Chondrocyte (in vitro differentiated cells): ENCODE measurements around the gene ITGB1. TPM values are rescaled to one million over a fixed set of nuclear protein-coding genes. Genes with fewer than 3 reads are reported as not detected.

Experiments
- DNase-seq: peaks from one replicate; pipeline ENCODE4 v3.0.0; 2021; ENCODE audit warnings: mixed read lengths, low spot score
- H3K27ac Mint-ChIP-seq: one replicate; pipeline ENCODE4 v1.8.0; 2021; ENCODE audit warnings: mild to moderate bottlenecking, moderate library complexity, mixed read lengths; ENCODE audit not compliant: unreplicated experiment
- H3K27me3 Mint-ChIP-seq: 2 replicates; pipeline ENCODE4 v1.8.0; 2021; ENCODE audit warnings: low read depth, mixed read lengths
- H3K36me3 Mint-ChIP-seq: 2 replicates; pipeline ENCODE4 v1.8.0; 2021; ENCODE audit warnings: low read depth, mixed read lengths
- H3K4me1 Mint-ChIP-seq: 2 replicates; pipeline ENCODE4 v1.8.0; 2021; ENCODE audit warnings: low read depth, mild to moderate bottlenecking, mixed read lengths
- H3K4me3 Mint-ChIP-seq: one replicate; pipeline ENCODE4 v1.8.0; 2021; ENCODE audit warnings: mild to moderate bottlenecking, moderate library complexity, mixed read lengths; ENCODE audit not compliant: unreplicated experiment
- H3K9me3 Mint-ChIP-seq: 2 replicates; pipeline ENCODE4 v1.8.0; 2021; ENCODE audit warnings: low read depth, mixed read lengths
- total RNA-seq: library from RNA; stranded (reverse); gene quantifications from 3 replicates; pipeline ENCODE4 v1.2.1, GENCODE V29; 2021
- TF ChIP-seq, protein P1 (sequence below): fragments of 200-600 bp; sonication (generic); IDR thresholded peaks from 2 replicates; pipeline ENCODE4 v1.5.0; 2021; ENCODE audit warnings: antibody characterized with exemption, mild to moderate bottlenecking, moderate library complexity

ITGB1 gene
- total RNA-seq, 1 donor from 2014 or later, result 1,183 TPM

DNA sequence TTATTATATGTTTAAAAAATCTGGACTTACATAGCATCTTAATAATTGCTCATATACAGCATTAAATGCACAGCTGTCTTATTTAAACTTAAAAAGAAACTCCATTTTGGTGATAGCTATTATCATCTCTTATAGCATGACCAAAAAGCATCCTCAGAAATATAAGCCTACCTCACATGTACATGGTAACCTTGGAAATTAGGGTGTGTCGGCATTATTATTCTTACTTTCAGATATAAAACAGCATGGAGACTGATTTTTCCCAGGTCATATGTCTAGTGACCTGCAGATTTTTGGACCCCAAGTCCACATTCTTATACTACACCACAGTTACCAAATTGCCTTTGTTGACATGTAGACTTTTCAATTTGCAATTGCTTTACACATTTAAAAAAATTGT lies 29.1 kb upstream of the ITGB1 start:
- Mint-ChIP-seq H3K27me3 (no peaks in the 10 kb centered on the region), H3K4me3 (no peak overlapping the region), H3K4me1 (peaks cover 35% of the 10 kb centered on the region), H3K27ac (no peak overlapping the region), H3K36me3 (peaks cover 3% of the 10 kb centered on the region), H3K9me3 (peaks cover 4% of the 10 kb centered on the region)
- DNase-seq, result no peak
- TF ChIP-seq, protein P1, sequence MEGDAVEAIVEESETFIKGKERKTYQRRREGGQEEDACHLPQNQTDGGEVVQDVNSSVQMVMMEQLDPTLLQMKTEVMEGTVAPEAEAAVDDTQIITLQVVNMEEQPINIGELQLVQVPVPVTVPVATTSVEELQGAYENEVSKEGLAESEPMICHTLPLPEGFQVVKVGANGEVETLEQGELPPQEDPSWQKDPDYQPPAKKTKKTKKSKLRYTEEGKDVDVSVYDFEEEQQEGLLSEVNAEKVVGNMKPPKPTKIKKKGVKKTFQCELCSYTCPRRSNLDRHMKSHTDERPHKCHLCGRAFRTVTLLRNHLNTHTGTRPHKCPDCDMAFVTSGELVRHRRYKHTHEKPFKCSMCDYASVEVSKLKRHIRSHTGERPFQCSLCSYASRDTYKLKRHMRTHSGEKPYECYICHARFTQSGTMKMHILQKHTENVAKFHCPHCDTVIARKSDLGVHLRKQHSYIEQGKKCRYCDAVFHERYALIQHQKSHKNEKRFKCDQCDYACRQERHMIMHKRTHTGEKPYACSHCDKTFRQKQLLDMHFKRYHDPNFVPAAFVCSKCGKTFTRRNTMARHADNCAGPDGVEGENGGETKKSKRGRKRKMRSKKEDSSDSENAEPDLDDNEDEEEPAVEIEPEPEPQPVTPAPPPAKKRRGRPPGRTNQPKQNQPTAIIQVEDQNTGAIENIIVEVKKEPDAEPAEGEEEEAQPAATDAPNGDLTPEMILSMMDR, result no peak

DNA sequence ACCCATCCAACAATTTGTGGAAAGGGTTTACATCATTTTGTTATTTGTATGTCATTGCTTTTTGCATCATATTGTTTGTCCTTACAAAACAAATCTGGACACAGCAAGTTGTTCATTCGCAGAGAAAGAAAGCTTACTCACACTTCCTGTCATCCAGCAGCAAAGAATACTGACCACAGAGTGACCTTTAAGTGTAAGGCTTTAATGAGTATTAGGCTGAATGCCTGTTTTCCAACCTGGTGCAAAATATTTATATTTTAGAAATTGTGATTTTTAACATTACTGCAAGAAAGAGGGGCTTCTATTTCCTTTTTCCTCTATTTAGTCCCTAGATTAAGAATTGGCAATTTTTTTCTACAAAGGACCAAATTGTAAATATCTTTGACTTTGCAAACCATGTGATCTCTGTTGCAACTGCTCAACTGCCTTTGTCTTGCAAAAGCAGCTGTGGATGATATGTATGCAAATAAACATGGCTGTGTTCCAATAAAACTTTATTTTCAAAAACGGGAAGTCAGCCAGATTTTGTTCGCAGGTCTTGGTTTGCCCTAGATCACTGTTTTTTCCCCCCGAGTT lies 27.8 kb upstream of the ITGB1 start:
- Mint-ChIP-seq H3K9me3 (peaks cover 3% of the 10 kb centered on the region), H3K36me3 (peaks cover 2% of the 10 kb centered on the region), H3K4me3 (no peak overlapping the region), H3K27ac (peak overlapping the region; percentile 27), H3K4me1 (peaks cover 46% of the 10 kb centered on the region), H3K27me3 (no peaks in the 10 kb centered on the region)
- no peak for DNase-seq
- TF ChIP-seq, protein P1, result no peak

DNA sequence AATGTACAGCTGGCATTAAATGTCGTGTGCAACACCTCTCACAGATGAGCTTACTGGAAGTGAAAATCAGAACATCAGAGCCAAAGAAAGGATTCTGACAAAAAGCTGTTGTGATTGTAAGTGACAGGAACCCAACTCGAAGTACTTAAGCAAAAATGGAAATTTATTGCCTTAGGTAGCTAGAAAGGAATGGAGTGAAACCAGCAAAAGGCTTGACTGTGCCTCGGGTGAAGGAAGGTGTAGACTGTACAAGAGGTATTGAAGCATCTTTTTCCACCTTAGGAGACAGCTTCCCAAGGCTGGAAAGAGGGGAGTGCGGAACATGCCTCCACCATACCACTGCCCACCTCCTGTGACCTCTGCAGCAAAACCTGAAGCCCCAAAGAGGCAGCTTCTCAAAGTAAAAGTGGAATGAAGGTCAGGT lies 27.3 kb upstream of the ITGB1 start:
- TF ChIP-seq, protein P1, result no peak
- Mint-ChIP-seq H3K36me3 (no peaks in the 10 kb centered on the region), H3K27ac (peak overlapping the region; percentile 27), H3K4me1 (peaks cover 52% of the 10 kb centered on the region), H3K4me3 (no peak overlapping the region), H3K27me3 (no peaks in the 10 kb centered on the region), H3K9me3 (no peaks in the 10 kb centered on the region)
- no peak for DNase-seq

DNA sequence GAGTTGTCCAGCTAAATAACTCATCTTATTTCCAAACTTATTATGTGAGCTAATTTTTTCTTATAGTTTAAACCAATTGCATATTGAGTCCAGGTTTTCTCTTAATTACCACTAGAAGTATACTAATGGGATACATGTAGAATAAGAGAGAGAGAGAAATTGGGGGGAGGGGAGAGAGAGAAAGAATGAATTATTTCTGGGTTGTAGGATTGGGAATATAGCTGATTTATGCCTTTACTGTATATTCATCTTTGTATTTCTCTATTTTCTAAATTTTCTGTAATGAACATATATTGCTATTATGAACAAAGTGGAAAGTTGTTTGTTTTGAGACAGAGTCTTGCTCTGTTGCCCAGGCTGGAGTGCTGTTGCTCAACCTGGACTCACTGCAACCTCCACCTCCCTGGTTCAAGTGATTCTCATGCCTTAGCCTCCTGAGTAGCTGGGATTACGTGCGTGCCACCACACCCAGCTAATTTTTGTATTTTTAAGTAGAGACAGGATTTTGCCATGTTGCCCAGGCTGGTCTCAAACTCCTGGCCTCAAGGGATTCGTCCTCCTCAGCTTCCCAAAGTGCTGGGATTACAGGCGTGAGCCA lies 26.1 kb upstream of the ITGB1 start:
- TF ChIP-seq, protein P1, result no peak
- Mint-ChIP-seq H3K9me3 (no peaks in the 10 kb centered on the region), H3K4me3 (no peak overlapping the region), H3K27me3 (no peaks in the 10 kb centered on the region), H3K36me3 (no peaks in the 10 kb centered on the region), H3K4me1 (peaks cover 55% of the 10 kb centered on the region), H3K27ac (peak overlapping the region; percentile 100)
- DNase-seq, result no peak

DNA sequence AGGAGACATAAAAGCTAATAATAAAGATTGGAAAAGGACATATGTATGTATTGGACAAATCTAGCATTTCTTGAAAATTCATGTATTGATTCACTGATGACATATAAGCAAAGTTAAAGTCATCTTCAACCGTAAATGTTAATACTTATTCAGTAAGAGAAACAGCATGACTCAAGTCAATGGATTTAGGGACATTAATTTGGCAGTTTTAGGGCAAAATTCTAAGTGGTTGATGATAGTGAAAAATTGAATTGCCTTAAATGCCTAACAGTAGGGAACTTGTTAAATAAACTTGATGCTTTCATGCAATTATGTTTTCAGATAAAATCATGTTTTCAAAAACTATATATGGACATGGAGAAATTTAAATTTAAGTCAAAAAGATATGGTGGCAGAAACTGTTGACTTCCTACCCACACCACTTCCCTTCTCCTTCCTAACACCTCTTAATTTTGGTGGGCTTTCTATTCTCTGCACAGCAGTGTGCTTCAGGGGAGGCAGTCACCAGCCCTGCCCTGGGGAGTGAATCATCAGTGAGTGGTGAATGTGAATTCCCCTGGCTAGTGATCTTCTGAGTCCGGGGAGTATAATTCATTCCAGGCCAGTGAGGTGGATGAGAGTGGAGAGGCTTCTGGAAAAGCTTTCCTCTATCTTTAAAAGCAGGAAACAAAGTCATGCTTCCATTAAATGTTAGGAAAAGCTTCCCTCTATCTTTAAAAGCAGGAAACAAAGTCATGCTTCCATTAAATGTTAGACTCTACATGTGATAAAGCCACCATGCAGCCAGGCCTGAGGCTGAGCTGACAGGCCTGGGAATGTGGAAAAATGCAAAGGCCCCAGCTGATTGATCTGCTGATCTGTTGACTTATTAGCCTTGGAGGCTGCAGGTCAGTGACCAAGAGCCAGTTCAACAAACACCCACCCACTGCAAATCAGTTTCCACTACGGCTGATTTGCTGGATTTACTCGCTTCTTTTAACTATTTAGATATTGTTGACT lies 25.2 kb upstream of the ITGB1 start:
- H3K27me3 Mint-ChIP-seq, result no peaks in the 10 kb centered on the region
- TF ChIP-seq, protein P1, result no peak
- no peak for DNase-seq
- H3K4me3 Mint-ChIP-seq, result no peak overlapping the region
- peak overlapping the region; percentile 100 for H3K27ac Mint-ChIP-seq
- H3K4me1 Mint-ChIP-seq, result peaks cover 55% of the 10 kb centered on the region
- no peaks in the 10 kb centered on the region for H3K36me3 Mint-ChIP-seq
- H3K9me3 Mint-ChIP-seq, result no peaks in the 10 kb centered on the region
